ENCODE results near the gene ZNF700.
"Not testable (repeated sequence)": the region's sequence is repeated elsewhere in the genome, so short reads cannot be mapped to it uniquely, and the experiment has no call there.

The ZNF700 gene

GRCh38 chr19:11989112-11989456, 64.2 kb downstream of the ZNF700 start:
- DNase-seq (ENCODE audit: low read depth in 2 of 2) = no peak

GRCh38 chr19:11991921-11992320, 67.0 kb downstream of the ZNF700 start:
- not testable (repeated sequence) for DNase-seq (ENCODE audit: low read depth in 2 of 2)

GRCh38 chr19:11995174-11995573, 70.3 kb downstream of the ZNF700 start:
- DNase-seq (ENCODE audit: low read depth in 2 of 2) = no peak

Measured in stimulated activated CD4-positive, alpha-beta T cell treated with anti-CD3 and anti-CD28 coated beads, Interleukin-1b, Interleukin-23, amount 100 ng/mL, for 1 hour (primary cell).